Cerebellar nuclear complex (tissue), 1 donor: Measurements from ENCODE around the gene AUTS2.
"Not testable (repeated sequence)": the region's sequence is repeated elsewhere in the genome, so short reads cannot be mapped to it uniquely, and the experiment has no call there.

Source experiments
- DNase-seq, 2 experiments: peaks; one replicate each; lab custom pipeline; 2025; lab: John Stamatoyannopoulos, UW

AUTS2 gene

GRCh38 chr7:69761290-69761922 is 163.1 kb downstream of the AUTS2 start:
- DNase-seq: no peak

GRCh38 chr7:69762821-69763352 is 164.6 kb downstream of the AUTS2 start:
- DNase-seq: no peak

GRCh38 chr7:69763513-69763912 is 165.2 kb downstream of the AUTS2 start:
- DNase-seq: no peak

DNA sequence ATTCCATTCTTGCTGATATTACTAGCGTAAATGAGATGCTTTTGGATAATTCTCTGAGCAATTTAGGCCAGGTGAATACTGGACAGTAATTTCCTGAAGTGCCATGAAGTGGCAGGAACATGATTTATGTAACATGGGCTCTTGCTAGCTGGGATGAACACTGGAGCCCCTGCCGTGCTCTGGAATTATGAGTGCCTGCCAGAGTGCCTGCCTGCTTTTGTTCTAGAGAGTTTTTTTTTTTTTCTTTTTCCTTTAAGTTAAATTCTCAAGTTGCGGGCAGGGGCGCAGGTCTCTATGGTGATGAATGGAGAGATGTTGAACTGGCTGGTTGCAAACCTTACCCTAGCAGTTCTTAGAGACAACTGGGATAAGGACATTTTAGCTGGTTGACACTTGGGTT is 165.9 kb downstream of the AUTS2 start:
- DNase-seq: no peak

- no peak for DNase-seq
These were observed 166.4 kb downstream of the AUTS2 start for GRCh38 chr7:69764681-69765080.

DNA sequence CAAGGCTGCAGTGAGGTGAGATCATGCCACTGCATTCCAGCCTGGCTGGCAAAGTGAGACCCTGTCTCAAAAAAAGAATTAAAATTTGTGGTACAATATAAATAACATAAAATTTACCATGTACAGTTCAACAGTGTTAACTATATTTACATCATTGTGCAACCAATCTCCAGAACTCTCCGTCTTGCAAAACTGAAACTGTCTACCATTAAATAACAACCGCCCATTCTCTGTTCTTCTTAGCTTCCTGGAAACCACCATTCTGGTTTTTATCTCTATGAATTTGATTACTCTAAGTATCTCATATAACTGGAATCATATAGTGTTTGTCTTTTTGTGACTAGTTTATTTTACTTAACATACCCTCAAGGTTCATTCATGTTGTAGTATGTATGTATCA is 167.6 kb downstream of the AUTS2 start:
- DNase-seq: no peak

DNA sequence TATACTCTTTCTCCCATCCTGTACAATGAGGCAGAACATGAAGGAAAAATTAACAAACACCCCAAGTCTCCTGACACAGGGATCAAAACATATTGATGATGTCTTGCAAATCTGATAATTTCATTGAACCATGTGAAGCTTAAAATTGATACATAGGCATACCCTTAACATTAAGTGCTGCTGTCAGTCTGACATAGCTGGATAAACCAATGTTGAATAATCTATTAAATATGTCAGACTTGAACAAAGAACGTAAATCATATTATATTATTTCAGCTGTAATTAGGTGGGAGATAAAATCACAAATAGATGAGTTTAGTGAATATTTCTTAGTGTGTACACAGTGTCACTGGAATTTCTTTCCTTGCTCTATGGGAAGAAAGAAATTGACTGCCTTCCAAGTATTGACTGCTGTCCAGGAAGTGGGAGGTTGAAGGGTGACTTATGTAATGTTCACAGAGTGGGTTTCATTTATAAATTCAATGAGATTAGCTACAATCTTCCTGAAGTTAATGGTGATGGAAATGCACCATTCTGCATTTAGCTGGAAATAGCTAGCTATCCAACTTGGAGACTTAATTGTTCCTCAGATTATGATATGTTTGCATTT is 170.8 kb downstream of the AUTS2 start:
- no peak for DNase-seq

- DNase-seq: no peak
These were observed 171.6 kb downstream of the AUTS2 start for GRCh38 chr7:69769826-69770225.

- DNase-seq: no peak
These were observed 172.3 kb downstream of the AUTS2 start for GRCh38 chr7:69770613-69771012.

GRCh38 chr7:69772718-69773436 is 174.6 kb downstream of the AUTS2 start:
- no peak for DNase-seq

DNA sequence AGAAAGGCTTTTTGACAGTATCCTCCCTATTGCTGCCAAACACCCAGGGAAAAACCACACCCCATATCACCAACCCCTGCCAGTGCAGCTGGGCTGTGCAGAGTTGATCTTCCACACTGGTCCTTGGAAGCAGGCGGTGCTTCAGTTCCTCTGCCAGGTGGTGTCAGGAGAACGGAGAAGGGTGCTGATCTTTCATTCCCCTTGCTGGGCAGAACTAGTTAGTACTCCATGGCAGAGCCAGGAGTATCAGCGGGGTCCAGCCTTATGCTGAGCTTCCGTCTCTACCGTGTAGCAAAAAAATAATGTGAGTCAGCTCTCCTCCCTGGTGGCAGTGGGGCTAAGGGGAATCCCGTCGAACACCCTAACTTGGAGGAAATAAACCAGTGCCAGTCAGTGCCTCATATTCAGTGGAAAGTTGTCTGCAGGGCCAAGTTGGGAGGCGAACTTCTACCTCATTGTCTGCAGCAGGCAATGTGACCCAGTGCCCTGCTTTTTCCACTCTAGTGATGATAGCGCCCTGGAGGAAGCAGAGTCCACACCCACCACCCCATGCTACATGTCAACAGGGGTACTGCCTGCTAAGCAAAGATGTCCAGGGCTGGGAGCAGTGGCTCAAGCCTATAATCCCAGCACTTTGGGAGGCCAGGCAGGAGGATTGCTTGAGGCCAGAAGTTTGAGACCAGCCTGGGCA is 175.4 kb downstream of the AUTS2 start:
- no peak for DNase-seq

- DNase-seq: no peak
These were observed 177.0 kb downstream of the AUTS2 start for GRCh38 chr7:69775231-69775771.

- no peak for DNase-seq
These were observed 178.3 kb downstream of the AUTS2 start for GRCh38 chr7:69776611-69777010.

DNA sequence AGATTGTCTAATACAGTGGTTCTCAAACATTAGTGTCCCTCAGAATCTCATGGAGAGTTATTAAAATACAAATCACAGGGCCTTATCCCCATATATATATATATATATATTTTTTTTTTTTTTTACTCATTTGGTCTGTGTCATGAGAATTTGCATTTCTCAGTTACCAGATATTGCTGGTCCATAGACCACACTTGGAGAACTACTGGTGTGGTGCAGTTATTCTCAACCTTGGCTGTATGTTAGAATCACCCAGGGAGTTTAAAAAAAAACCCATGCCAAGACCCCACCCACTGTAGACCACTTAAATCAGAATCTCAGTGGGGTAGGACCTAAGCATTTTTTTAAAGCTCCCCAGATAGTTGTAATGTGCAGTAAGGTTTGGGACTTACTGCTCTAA is 179.9 kb downstream of the AUTS2 start:
- DNase-seq: no peak

- DNase-seq: no peak
These were observed 182.1 kb downstream of the AUTS2 start for GRCh38 chr7:69780379-69780778.

DNA sequence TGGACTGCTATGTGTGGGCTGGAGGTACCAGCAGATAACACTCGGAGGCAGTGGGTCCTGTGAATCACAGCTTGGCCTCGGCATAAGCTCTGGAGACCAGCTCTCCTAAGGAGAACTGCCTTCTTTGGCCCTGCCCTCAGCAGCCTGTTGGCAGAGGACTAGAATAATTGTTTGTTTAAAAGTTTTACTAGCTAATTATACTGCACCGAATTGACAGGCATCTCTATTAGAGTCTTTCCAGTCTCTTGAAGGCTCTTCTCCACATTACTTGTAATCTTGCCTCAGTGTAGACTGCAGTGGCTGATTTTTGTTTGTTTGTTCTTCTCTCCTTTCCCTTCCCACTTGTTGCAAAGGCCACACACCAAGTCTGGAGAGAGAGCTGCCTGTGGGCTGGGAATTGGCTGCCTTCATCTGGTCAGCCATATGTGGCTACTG is 183.2 kb downstream of the AUTS2 start:
- DNase-seq: no peak

- DNase-seq: no peak
These were observed 184.8 kb downstream of the AUTS2 start for GRCh38 chr7:69782917-69783684.

GRCh38 chr7:69786130-69786529 is 187.9 kb downstream of the AUTS2 start:
- DNase-seq: not testable (repeated sequence)

DNA sequence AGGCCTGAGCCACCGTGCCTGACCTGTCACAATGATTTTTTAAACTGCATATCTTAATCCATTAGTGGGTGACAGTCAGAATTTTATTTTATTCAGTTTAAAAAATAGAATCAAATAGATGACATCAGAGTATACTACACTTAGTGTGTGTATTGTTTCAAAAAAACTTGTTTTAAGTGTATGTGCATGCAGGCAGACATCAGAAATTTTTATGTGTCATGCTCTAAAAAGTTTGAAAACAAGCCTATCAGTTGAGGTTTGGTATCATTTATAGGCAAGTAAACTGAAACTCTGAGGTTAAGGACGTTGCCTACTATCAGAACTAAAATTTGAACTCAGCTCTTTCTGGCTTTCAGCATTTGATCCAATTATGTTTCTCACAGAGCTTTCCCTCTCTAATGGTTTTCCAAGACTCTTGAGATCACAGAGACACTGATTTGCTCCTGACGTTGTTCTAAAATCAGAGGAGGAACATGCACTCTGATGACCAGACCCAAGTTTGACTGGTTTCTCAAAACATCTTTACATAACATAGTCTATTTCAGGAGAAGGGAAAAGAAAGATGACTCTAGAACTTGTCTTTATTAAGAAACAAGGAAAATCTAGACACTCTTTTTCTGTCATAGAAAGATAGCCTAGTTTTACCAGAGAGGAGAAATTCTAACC is 188.6 kb downstream of the AUTS2 start:
- no peak for DNase-seq

DNA sequence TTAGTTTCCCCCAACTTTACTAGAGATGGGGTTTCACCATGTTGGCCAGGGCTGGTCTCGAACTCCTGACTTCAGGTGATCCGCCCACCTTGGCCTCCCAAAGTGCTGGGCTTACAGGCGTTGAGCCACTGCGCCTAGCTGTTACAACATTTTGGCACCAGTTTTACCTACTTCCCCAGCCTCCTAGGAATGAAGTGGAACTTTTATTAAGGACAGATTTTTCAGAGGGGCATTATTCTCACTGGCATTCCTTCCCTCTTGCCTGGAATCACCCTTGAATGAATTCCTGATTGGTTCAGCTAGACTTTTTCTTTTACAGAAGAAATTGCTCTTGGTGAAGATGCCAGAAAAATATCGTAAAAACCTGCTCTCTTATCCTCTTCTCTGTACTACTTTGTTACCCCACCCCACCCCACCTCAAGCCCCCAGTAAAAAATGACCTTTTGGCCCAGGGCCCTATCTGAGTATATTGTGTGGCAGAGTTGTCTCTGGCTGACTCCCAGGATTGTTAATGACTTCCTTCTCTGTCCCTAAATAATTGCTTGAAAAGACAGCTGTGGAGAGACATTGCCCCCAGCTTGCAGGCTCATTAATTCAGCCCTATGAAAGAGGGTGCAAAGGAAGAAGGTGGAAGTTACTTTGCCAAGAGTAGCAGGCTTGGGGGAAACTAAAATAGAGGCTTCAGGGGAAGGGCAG is 189.6 kb downstream of the AUTS2 start:
- DNase-seq: no peak
